Right cardiac atrium (tissue), 5 donors: ENCODE measurements around the gene NCOA1. TPM values are rescaled to one million over a fixed set of nuclear protein-coding genes. Genes with fewer than 3 reads are reported as not detected.
A peak's percentile ranks its signal among the peaks of the same experiment; 100 is the strongest.

Source experiments
- ATAC-seq, 2 donors: fragments of 200-7000 bp; cut with Tn5 transposase; one replicate each; pipeline versions ENCODE4 v1.8.0 to v1.9.1; 2020; ENCODE audit warnings: moderate library complexity in 2 of 2, mild to moderate bottlenecking in 1 of 2
- DNase-seq, 3 donors: peaks; one replicate each; pipeline ENCODE4 v3.0.0-alpha.2; 2020
- H3K27ac ChIP-seq: one replicate; pipeline ENCODE4 v1.5.1; 2013; ENCODE audit warnings: mild to moderate bottlenecking, low read length, control low read depth, moderate library complexity
- H3K27me3 ChIP-seq: one replicate; pipeline ENCODE4 v1.6.1; 2013; ENCODE audit not compliant: control insufficient read depth, insufficient read depth
- H3K4me1 ChIP-seq: one replicate; pipeline ENCODE4 v1.6.1; 2013; ENCODE audit warnings: low read length; ENCODE audit not compliant: control insufficient read depth, insufficient read depth
- H3K4me3 ChIP-seq: one replicate; pipeline ENCODE4 v1.5.1; 2013; ENCODE audit warnings: low read length, control low read depth
- H3K9me3 ChIP-seq: one replicate; pipeline ENCODE4 v1.6.1; 2013; ENCODE audit warnings: low read length; ENCODE audit not compliant: control insufficient read depth
- WGBS: extraction: QIAGEN DNeasy Blood & Tissue Kit; methylation state at CpG from one replicate; pipeline ENCODE4 v1.1.7; 2013; 5-methylcytosine and 5-hydroxymethylcytosine counted together
- intact Hi-C, 4 donors: fragments of 100-400 bp; cut with DNase I; formaldehyde crosslinking; loops; one replicate each; pipeline versions ENCODE4 v1.11.0 to v1.14.0; 2022 to 2023
- polyA plus RNA-seq: library from polyadenylated mRNA; stranded (reverse); fragments of 200-250 nt; gene quantifications from one replicate; pipeline ENCODE4 v1.2.3, GENCODE V29; 2013
- total RNA-seq, 4 donors: library from RNA; stranded (reverse); fragmentation: NEBNext Ultra II Directional; extraction: Animal tissue kit (Norgen Biotek cat#: 25700); gene quantifications; one replicate each; pipeline ENCODE4 v1.2.1, GENCODE V29; 2021
- donor health status: healthy with polysubstance abuse.
- donor health status: DM: no; HTN: yes; CAD: no.
- donor health status: DM: no; HTN: no; CAD: no.
- donor health status: DM: no; HTN: yes; CAD: no; lungs with severe emphysema.
- donor health status: DM: yes; HTN: yes; CAD: no.

Gene NCOA1
- total and polyA plus RNA-seq, 5 donors = 11.8 to 37.1 (median 34.6) TPM

DNA sequence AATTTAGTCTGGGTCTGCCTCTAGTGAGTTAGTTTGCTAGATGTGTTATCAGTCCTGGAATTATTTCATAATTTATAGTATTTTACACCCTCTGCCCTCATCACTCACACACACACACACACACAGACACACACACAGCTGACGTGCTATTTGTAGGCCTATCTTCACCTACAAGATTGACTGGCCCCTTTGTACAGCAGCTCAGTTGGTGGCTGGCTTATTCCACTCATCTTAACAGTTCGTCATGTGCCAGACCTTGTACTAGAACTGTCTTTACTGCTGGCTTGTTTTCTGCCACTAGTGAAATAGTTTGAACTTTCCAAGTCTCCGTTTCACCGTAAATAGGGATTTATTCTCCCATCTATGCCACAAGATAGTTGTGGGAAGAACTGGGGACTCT is 323.5 kb downstream of the NCOA1 start:
- Histone ChIP-seq H3K4me1 (no peaks in the 10 kb centered on the region), H3K4me3 (no peak overlapping the region), H3K27me3 (no peaks in the 10 kb centered on the region), H3K27ac (no peak overlapping the region), H3K9me3 (no peaks in the 10 kb centered on the region)
- DNase-seq (no peak), ATAC-seq (no peak)
- 78% methylated on average over 4 of the region's 4 CpGs for WGBS
- intact Hi-C loops = no loop called here

DNA sequence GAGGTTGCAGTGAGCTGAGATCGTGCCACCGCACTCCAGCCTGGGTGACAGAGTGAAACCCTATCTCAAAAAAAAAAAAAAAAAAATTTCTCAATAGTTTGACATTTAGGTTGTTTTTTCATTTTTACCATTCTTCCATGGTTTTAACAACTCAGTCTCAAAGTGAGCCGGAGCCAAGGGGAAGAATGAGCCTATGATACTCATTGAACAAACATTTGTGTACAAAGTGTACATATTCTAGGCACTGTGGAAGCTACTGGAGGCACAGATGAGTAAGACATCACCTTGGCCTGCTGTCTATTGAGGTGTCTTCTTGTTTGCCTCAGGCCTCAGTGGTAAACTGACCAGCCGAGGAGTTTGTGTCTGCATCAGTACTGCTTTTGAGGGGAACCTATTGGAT is 324.1 kb downstream of the NCOA1 start:
- 97% methylated on average over 4 of the region's 4 CpGs for WGBS
- DNase-seq = no peak
- no peak for ATAC-seq
- Histone ChIP-seq H3K4me1 (no peaks in the 10 kb centered on the region), H3K4me3 (no peak overlapping the region), H3K27me3 (no peaks in the 10 kb centered on the region), H3K27ac (no peak overlapping the region), H3K9me3 (no peaks in the 10 kb centered on the region)
- intact Hi-C loops = no loop called here

DNA sequence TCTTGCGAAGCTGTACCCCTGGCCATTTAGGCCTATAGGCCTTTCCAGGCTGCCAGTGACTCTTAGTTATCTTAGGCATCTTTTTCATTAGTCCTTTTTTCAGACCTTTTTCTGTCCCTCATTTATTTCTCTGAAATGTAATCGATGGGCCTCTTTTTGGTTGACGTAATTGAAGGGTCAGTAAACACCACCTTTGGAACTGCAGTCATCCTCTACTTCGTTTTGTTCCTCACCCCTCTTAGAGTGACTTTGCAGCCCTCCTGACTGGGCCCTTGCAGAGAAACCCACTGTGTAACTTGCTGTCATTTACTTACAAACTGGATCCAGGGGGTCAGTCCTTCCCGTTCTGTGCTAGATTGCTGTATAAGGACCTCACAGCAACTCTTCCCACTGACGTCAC is 325.4 kb downstream of the NCOA1 start:
- intact Hi-C loops = no loop called here
- no peak for DNase-seq

DNA sequence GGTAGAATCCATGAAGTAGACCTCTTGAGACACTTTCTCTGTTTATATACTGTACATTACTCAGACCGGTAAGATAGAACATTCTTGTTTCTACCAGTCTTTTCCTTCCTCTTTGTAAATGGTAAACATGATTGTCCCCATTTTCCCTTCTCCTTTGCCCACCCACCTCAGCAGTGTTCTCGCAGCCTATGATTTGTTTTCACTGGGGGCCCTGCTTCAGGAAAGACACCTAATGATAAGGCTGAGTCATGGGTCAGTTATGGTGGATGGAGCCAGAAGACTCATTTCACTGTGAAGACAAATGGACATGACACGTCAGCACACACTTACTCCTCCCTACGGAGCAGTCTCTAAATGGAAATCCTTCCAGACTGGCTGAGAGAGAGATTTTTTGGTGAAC is 325.8 kb downstream of the NCOA1 start:
- WGBS = 64% methylated on average over 4 of the region's 4 CpGs
- ATAC-seq = peak in 1 of 2 donors; percentile 60
- H3K27me3 ChIP-seq = no peaks in the 10 kb centered on the region
- DNase-seq = no peak
- no peak overlapping the region for H3K4me3 ChIP-seq
- no peaks in the 10 kb centered on the region for H3K4me1 ChIP-seq
- intact Hi-C loops = no loop called here
- H3K27ac ChIP-seq = no peak overlapping the region
- H3K9me3 ChIP-seq = no peaks in the 10 kb centered on the region

More for the DNA sequence above, 325.4 kb downstream of the NCOA1 start:
- ATAC-seq = no peak
- no peaks in the 10 kb centered on the region for H3K27me3 ChIP-seq
- 94% methylated on average over 6 of the region's 6 CpGs for WGBS
- H3K27ac ChIP-seq = no peak overlapping the region
- no peaks in the 10 kb centered on the region for H3K9me3 ChIP-seq
- no peaks in the 10 kb centered on the region for H3K4me1 ChIP-seq
- H3K4me3 ChIP-seq = no peak overlapping the region

DNA sequence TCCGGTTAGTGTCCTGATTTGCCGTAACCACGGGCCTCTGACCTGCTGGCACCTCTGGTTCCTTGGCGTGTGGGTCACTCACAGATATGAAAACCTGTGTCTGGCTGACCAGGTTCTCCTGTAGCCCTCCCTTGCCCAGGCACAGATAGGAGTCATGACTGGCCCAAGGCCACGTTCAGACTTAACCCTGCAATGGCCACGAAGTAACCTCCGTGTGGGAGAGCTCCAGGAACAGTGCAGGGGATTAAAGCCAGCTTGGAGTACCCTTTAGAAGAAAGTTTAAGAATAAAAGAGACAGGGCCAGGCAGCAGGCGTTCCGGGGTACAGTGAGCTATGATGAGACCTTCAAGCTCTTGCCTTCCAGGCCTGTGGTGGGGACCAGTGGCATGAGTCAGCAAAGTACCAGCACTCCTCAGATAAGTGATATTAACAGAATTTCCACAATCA is 327.7 kb downstream of the NCOA1 start:
- WGBS = 67% methylated on average over 9 of the region's 9 CpGs
- intact Hi-C loops = no loop called here
- no peak for DNase-seq

DNA sequence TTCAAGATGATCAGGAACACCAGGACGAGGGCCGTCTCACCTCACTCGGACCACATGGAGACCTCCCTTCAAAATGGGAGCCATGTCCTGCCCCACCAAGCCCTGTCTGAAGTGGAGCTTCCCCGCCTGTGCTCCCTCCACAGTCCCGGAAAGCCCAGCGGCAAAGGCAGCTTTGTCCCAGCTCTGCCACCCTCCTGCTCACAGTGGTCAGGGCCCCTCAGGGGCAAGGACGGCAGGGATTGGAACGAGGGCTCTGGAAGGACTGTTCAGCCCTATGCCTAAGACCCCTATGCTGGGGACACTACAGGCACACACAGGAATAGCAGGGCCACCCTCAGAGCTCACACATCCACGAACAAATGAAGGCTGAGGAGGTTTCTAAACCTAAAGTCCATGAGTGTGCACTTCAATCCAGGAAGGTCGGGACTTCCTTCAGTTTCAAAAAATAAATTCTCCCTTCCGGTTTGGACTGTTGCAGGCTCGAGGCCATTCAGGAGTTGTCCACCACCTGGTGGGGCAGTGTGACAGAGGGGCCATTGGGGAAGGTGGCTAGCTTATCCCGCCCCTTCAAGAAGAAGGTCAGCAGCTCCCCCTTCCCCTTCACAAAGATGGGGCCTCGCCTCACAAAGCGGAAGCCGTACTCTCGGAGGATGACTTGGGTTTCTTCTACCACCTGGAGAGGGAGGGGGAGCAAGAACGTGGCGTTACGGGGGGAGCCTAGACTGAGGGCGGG is 328.6 kb downstream of the NCOA1 start:
- Histone ChIP-seq H3K27me3 (no peaks in the 10 kb centered on the region), H3K27ac (no peak overlapping the region), H3K4me3 (no peak overlapping the region), H3K4me1 (no peaks in the 10 kb centered on the region), H3K9me3 (no peaks in the 10 kb centered on the region)
- 85% methylated on average over 21 of the region's 21 CpGs for WGBS
- intact Hi-C loops = no loop called here
- ATAC-seq (no peak), DNase-seq (no peak)

More for the DNA sequence above, 327.7 kb downstream of the NCOA1 start:
- H3K4me3 ChIP-seq = no peak overlapping the region
- no peaks in the 10 kb centered on the region for H3K9me3 ChIP-seq
- H3K27ac ChIP-seq = no peak overlapping the region
- no peaks in the 10 kb centered on the region for H3K27me3 ChIP-seq
- peak; percentile 10 to 26 for ATAC-seq
- H3K4me1 ChIP-seq = no peaks in the 10 kb centered on the region

DNA sequence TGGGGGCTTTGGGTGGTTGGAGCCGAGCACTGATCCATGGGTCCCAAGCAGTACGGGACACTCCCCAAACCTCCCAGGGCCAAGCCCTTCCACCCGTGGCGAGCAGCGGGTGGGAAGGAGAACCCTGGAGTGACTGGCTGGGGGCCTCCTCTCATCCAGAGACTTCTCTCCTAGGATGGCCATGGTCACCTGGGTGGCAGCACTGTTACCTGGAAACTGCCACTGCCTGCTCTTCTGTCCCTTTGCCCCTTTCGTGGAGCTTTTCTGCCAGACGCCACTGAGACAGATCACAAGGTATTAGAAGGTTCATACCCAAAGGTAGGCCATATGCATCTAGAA is 329.1 kb downstream of the NCOA1 start:
- Histone ChIP-seq H3K4me1 (no peaks in the 10 kb centered on the region), H3K27ac (no peak overlapping the region), H3K27me3 (no peaks in the 10 kb centered on the region), H3K4me3 (no peak overlapping the region), H3K9me3 (no peaks in the 10 kb centered on the region)
- WGBS = 86% methylated on average over 7 of the region's 7 CpGs
- intact Hi-C loops = no loop called here
- DNase-seq (no peak), ATAC-seq (no peak)

Other genes starting within 250 kb of the NCOA1 start
- 10 to 100 TPM; 44.4 to 58.9 (median 54.8) TPM for gene ITSN2, start 130.7 kb upstream of the NCOA1 start, total RNA-seq
- 22.8 TPM for gene ITSN2, start 130.7 kb upstream of the NCOA1 start, polyA plus RNA-seq